ENCODE results near the gene VPS16. TPM values are rescaled to one million over a fixed set of nuclear protein-coding genes. Genes with fewer than 3 reads are reported as not detected.

The VPS16 gene
- total and polyA plus RNA-seq, 2 donors: 22.2 to 33.2 TPM

- Histone ChIP-seq H3K4me3 (ENCODE audit: low read depth, low read length) (no peak overlapping the region), H3K4me1 (ENCODE audit: insufficient read depth) (no peaks in the 10 kb centered on the region), H3K27ac (ENCODE audit: low read depth) (no peak overlapping the region), H3K36me3 (ENCODE audit: insufficient read depth) (no peaks in the 10 kb centered on the region)
- 91% methylated on average over 1 of the region's 1 CpG for WGBS
- DNase-seq (ENCODE audit: extremely low spot score): no peak
These were observed 6.8 kb upstream of the VPS16 start for GRCh38 chr20:2833761-2834160.

- no peak for DNase-seq (ENCODE audit: extremely low spot score)
- 95% methylated on average over 14 of the region's 14 CpGs for WGBS
- Histone ChIP-seq H3K27ac (ENCODE audit: low read depth) (no peak overlapping the region), H3K36me3 (ENCODE audit: insufficient read depth) (no peaks in the 10 kb centered on the region), H3K4me1 (ENCODE audit: insufficient read depth) (no peaks in the 10 kb centered on the region), H3K4me3 (ENCODE audit: low read depth, low read length) (no peak overlapping the region)
These were observed 6.0 kb upstream of the VPS16 start for GRCh38 chr20:2834401-2835110.

GRCh38 chr20:2835331-2835796 lies 5.2 kb upstream of the VPS16 start:
- no peak for DNase-seq (ENCODE audit: extremely low spot score)
- Histone ChIP-seq H3K36me3 (ENCODE audit: insufficient read depth) (no peaks in the 10 kb centered on the region), H3K4me1 (ENCODE audit: insufficient read depth) (no peaks in the 10 kb centered on the region), H3K4me3 (ENCODE audit: low read depth, low read length) (no peak overlapping the region), H3K27ac (ENCODE audit: low read depth) (no peak overlapping the region)
- WGBS: 88% methylated on average over 6 of the region's 6 CpGs

- H3K4me1 ChIP-seq (ENCODE audit: insufficient read depth): no peaks in the 10 kb centered on the region
- no peaks in the 10 kb centered on the region for H3K36me3 ChIP-seq (ENCODE audit: insufficient read depth)
- no peak for DNase-seq (ENCODE audit: extremely low spot score)
- 84% methylated on average over 5 of the region's 5 CpGs for WGBS
- no peak overlapping the region for H3K4me3 ChIP-seq (ENCODE audit: low read depth, low read length)
- H3K27ac ChIP-seq (ENCODE audit: low read depth): no peak overlapping the region
These were observed 4.5 kb upstream of the VPS16 start for GRCh38 chr20:2836035-2836434.

- WGBS: 91% methylated on average over 6 of the region's 6 CpGs
- no peak overlapping the region for H3K4me3 ChIP-seq (ENCODE audit: low read depth, low read length)
- H3K27ac ChIP-seq (ENCODE audit: low read depth): no peak overlapping the region
- no peaks in the 10 kb centered on the region for H3K4me1 ChIP-seq (ENCODE audit: insufficient read depth)
- H3K36me3 ChIP-seq (ENCODE audit: insufficient read depth): no peaks in the 10 kb centered on the region
- no peak for DNase-seq (ENCODE audit: extremely low spot score)
These were observed 3.2 kb upstream of the VPS16 start for GRCh38 chr20:2837221-2837960.

- WGBS: 95% methylated on average over 19 of the region's 19 CpGs
These were observed 2.3 kb upstream of the VPS16 start for GRCh38 chr20:2838170-2838797.

GRCh38 chr20:2838847-2839671 lies 1.5 kb upstream of the VPS16 start:
- 93% methylated on average over 15 of the region's 15 CpGs for WGBS
- no peak for DNase-seq (ENCODE audit: extremely low spot score)
- H3K36me3 ChIP-seq (ENCODE audit: insufficient read depth): no peaks in the 10 kb centered on the region
- no peak overlapping the region for H3K4me3 ChIP-seq (ENCODE audit: low read depth, low read length)
- H3K4me1 ChIP-seq (ENCODE audit: insufficient read depth): no peaks in the 10 kb centered on the region
- no peak overlapping the region for H3K27ac ChIP-seq (ENCODE audit: low read depth)

More at GRCh38 chr20:2838170-2838797, 2.3 kb upstream of the VPS16 start:
- H3K36me3 ChIP-seq (ENCODE audit: insufficient read depth): no peaks in the 10 kb centered on the region
- no peaks in the 10 kb centered on the region for H3K4me1 ChIP-seq (ENCODE audit: insufficient read depth)
- H3K27ac ChIP-seq (ENCODE audit: low read depth): no peak overlapping the region
- no peak for DNase-seq (ENCODE audit: extremely low spot score)
- H3K4me3 ChIP-seq (ENCODE audit: low read depth, low read length): no peak overlapping the region

GRCh38 chr20:2839732-2840137 lies 810 bp upstream of the VPS16 start:
- H3K27ac ChIP-seq (ENCODE audit: low read depth): no peak overlapping the region
- H3K4me3 ChIP-seq (ENCODE audit: low read depth, low read length): peak overlapping the region; percentile 71
- no peak for DNase-seq (ENCODE audit: extremely low spot score)
- WGBS: 83% methylated on average over 21 of the region's 21 CpGs
- no peaks in the 10 kb centered on the region for H3K36me3 ChIP-seq (ENCODE audit: insufficient read depth)
- no peaks in the 10 kb centered on the region for H3K4me1 ChIP-seq (ENCODE audit: insufficient read depth)

GRCh38 chr20:2840967-2841531 lies 504 bp downstream of the VPS16 start:
- Histone ChIP-seq H3K27ac (ENCODE audit: low read depth) (no peak overlapping the region), H3K4me3 (ENCODE audit: low read depth, low read length) (peak overlapping the region; percentile 71), H3K36me3 (ENCODE audit: insufficient read depth) (no peaks in the 10 kb centered on the region), H3K4me1 (ENCODE audit: insufficient read depth) (no peaks in the 10 kb centered on the region)
- 4% methylated on average over 33 of the region's 33 CpGs for WGBS
- no peak for DNase-seq (ENCODE audit: extremely low spot score)

GRCh38 chr20:2845607-2846006 lies 5.1 kb downstream of the VPS16 start:
- 91% methylated on average over 2 of the region's 2 CpGs for WGBS

GRCh38 chr20:2846698-2847097 lies 6.2 kb downstream of the VPS16 start:
- Histone ChIP-seq H3K4me3 (ENCODE audit: low read depth, low read length) (no peak overlapping the region), H3K27ac (ENCODE audit: low read depth) (no peak overlapping the region), H3K36me3 (ENCODE audit: insufficient read depth) (no peaks in the 10 kb centered on the region), H3K4me1 (ENCODE audit: insufficient read depth) (no peaks in the 10 kb centered on the region)
- no peak for DNase-seq (ENCODE audit: extremely low spot score)
- 85% methylated on average over 5 of the region's 5 CpGs for WGBS

More at GRCh38 chr20:2845607-2846006, 5.1 kb downstream of the VPS16 start:
- no peak overlapping the region for H3K27ac ChIP-seq (ENCODE audit: low read depth)
- no peak overlapping the region for H3K4me3 ChIP-seq (ENCODE audit: low read depth, low read length)
- no peak for DNase-seq (ENCODE audit: extremely low spot score)
- no peaks in the 10 kb centered on the region for H3K4me1 ChIP-seq (ENCODE audit: insufficient read depth)
- no peaks in the 10 kb centered on the region for H3K36me3 ChIP-seq (ENCODE audit: insufficient read depth)

- no peak for DNase-seq (ENCODE audit: extremely low spot score)
- no peaks in the 10 kb centered on the region for H3K4me1 ChIP-seq (ENCODE audit: insufficient read depth)
- WGBS: 92% methylated on average over 4 of the region's 4 CpGs
- H3K4me3 ChIP-seq (ENCODE audit: low read depth, low read length): no peak overlapping the region
- no peak overlapping the region for H3K27ac ChIP-seq (ENCODE audit: low read depth)
- H3K36me3 ChIP-seq (ENCODE audit: insufficient read depth): no peaks in the 10 kb centered on the region
These were observed 7.3 kb downstream of the VPS16 start for GRCh38 chr20:2847802-2848201.

GRCh38 chr20:2849529-2849928 lies 9.0 kb downstream of the VPS16 start:
- no peak for DNase-seq (ENCODE audit: extremely low spot score)
- Histone ChIP-seq H3K36me3 (ENCODE audit: insufficient read depth) (no peaks in the 10 kb centered on the region), H3K4me1 (ENCODE audit: insufficient read depth) (no peaks in the 10 kb centered on the region), H3K27ac (ENCODE audit: low read depth) (no peak overlapping the region), H3K4me3 (ENCODE audit: low read depth, low read length) (no peak overlapping the region)
- WGBS: 91% methylated on average over 4 of the region's 4 CpGs

Data from urinary bladder (tissue), 4 donors.